ENCODE measurements around the gene RARG.

RARG gene

DNA sequence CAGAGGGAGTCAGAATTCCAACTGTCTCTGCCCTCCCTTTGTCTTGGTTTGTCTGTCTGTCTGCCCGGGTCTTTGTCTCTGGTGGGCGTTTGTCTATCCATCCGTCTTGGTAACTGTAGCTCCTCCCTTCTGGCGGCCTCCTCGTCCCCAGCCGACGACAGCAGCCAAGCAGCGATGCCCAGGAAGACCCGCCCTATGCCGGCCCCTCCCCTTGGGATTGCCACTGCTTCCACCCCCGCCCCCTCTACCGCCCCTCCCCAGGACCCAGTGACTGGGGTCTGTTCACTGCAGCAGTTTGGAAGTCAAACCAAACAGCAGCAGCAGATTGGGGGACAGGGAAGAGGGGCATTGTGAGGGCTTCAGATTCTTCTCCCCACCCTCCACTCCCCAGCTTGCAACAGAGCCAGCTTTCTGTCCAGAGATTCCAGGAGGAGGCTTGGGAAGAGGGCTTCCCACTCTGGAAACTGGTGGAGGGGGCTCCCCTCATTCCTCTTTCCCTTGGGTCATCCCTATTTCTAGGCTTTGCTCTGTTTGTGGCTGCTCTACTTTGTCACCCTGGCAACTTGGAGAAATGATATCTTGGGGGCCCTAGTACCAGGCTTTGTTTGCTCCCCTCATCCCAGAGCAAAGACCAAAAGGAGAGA lies 2.4 kb upstream of the RARG start:
- no peak overlapping the region for H3K4me3 ChIP-seq (ENCODE audit: low read depth, low read length)
- DNase-seq (ENCODE audit: low read depth) = no peak
- TF ChIP-seq, protein P1, sequence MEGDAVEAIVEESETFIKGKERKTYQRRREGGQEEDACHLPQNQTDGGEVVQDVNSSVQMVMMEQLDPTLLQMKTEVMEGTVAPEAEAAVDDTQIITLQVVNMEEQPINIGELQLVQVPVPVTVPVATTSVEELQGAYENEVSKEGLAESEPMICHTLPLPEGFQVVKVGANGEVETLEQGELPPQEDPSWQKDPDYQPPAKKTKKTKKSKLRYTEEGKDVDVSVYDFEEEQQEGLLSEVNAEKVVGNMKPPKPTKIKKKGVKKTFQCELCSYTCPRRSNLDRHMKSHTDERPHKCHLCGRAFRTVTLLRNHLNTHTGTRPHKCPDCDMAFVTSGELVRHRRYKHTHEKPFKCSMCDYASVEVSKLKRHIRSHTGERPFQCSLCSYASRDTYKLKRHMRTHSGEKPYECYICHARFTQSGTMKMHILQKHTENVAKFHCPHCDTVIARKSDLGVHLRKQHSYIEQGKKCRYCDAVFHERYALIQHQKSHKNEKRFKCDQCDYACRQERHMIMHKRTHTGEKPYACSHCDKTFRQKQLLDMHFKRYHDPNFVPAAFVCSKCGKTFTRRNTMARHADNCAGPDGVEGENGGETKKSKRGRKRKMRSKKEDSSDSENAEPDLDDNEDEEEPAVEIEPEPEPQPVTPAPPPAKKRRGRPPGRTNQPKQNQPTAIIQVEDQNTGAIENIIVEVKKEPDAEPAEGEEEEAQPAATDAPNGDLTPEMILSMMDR (conservative IDR thresholded peaks at IDR 0.05; ENCODE audit: low read depth, low read length) = no peak

DNA sequence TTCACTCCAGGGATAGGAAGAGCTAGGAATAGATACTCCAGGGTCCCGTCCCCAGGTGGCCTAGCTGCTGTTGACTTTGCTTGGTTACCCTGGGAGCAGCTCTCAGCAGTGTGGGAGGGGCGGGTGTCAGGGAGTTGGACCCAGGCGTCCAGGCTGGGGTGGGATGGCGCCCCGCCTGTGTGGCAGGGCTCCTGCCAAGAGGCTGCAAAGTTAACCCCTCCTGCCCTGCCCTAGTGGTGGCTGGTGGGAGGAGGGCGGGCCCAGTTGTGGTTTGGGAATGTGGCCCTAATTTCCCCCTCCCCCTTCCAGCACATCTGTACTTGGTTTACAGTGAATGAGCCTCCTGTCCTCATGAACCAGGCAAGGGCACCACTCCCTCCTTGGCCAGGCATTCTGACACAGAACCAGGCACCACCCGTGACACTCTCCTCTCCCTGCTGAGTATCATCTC lies 1.7 kb upstream of the RARG start:
- TF ChIP-seq, protein P1 (conservative IDR thresholded peaks at IDR 0.05; ENCODE audit: low read depth, low read length) = no peak
- no peak for DNase-seq (ENCODE audit: low read depth)
- no peak overlapping the region for H3K4me3 ChIP-seq (ENCODE audit: low read depth, low read length)

DNA sequence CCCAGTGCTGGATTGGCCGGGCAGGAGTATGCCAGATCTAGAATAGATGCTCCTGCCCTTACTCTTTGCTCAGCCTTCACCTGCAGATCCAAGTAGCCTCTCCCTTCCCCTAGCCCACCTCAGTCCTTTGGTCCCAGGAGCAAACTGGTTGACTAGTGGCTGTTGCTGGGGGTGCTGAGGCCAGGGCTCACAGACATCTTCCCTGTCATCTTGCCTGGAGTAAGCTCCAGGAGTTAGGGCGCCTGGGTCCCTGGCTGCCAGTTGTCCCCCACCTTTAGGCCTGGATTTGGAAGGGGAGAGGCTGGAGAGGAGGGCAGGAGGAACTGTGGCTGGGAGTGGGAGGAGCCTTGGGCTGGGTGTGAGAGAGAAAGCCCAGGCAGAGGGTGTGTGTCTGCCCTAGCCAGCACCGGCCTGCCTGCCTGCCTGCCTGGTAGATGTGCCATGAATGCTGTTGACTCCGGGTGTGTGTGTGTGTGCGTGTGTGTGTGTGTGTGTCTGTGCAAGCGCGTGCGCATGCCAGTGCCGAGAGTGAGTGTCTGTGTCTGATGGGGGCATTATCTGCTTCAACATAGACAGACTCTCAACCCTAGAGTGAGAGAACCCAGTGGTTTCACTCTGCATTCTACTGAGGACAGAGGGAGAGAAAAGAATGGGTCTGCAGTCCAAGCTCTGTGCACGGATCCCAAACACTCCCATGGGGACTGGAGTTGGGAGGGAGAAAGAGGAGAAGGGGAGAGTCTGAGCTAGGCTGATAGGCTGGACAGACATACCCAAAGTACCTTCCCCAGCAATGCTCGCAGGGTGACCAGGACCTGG lies 845 bp upstream of the RARG start:
- TF ChIP-seq, protein P1 (conservative IDR thresholded peaks at IDR 0.05; ENCODE audit: low read depth, low read length) = no peak
- peak overlapping the region; percentile 59 for H3K4me3 ChIP-seq (ENCODE audit: low read depth, low read length)
- DNase-seq (ENCODE audit: low read depth) = no peak

DNA sequence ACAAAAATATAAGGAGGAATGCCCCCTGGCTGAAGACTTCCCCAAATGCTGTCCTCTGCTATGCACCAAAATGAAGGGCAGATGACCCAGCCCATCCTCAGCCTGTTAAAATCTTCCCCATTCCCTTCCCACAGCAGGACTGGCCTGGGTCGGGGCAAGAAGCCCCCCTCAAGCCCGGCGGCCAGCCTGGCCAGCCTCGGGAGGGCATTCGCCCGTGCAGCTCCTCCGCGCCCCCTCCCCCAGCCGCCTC lies 413 bp downstream of the RARG start:
- peak overlapping the region; percentile 59 for H3K4me3 ChIP-seq (ENCODE audit: low read depth, low read length)

DNA sequence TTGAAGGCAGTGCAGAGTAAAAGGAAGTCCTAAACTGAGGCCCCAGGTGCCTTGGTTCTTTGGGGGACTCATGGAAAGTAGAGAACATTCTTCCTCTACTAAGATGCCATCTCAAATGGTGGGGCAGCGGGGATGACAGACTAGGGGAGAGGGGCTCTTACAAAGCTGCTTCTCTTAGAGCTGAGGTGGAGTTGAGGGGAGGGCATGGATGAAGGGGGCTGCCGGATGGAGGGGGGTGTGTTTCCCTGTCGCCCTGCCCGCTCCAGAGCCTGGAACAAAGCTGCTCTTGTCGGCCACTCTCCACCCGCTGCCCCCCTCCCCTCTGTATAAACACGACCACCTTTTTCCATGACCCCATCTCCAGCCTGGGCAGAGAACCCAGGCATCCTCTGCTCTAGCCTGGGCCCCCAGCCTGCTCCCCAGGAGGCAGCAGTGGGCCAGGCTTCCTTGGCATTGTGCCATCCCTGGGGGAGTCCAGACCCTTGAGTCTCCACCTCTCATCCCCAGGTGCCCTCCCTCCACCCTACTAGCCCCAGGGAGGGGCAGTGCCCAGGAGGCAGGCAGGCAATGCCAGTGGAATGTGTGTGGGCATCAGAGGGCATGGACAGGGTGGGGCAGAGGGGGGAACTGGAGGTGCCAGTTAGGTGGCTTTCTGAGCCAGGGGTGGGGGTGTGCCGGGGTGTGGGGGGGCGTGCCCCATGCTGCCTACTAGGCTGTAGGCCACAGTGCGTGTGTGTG lies 1.7 kb downstream of the RARG start:
- no peak overlapping the region for H3K4me3 ChIP-seq (ENCODE audit: low read depth, low read length)
- TF ChIP-seq, protein P1 (conservative IDR thresholded peaks at IDR 0.05; ENCODE audit: low read depth, low read length) = no peak
- no peak for DNase-seq (ENCODE audit: low read depth)

More for the DNA sequence above, 413 bp downstream of the RARG start:
- TF ChIP-seq, protein P1 (conservative IDR thresholded peaks at IDR 0.05; ENCODE audit: low read depth, low read length) = no peak
- DNase-seq (ENCODE audit: low read depth) = no peak

DNA sequence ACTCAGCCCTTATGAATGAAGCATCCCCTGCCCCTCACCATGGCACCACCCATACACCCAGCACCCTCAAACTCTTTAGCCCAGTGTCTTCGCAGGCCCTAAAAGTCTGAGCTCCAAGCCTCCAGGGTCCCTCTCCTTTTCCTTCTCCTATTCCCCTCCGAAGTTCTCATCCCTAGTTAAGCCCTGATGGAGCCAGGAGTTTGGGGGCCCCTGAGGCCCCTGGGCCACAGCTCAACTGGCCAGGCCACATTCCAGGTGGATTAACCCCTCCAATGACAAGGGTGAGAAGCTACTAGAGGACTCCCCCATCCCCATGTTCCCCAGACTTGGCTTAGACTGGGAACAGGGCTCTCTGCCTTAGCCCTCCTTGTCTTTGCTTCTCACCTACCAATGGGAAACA lies 2.6 kb downstream of the RARG start:
- no peak overlapping the region for H3K4me3 ChIP-seq (ENCODE audit: low read depth, low read length)
- DNase-seq (ENCODE audit: low read depth) = no peak
- TF ChIP-seq, protein P1 (conservative IDR thresholded peaks at IDR 0.05; ENCODE audit: low read depth, low read length) = no peak
